Vagina (tissue), 2 donors: ENCODE measurements around the gene STH.

Source experiments
- POLR2A ChIP-seq, 2 donors: fragments of 450-650 bp; IDR thresholded peaks; one replicate each; pipeline ENCODE4 v1.6.1; 2017; ENCODE audit warnings: antibody characterized with exemption in 2 of 2, mild to moderate bottlenecking in 2 of 2, moderate library complexity in 2 of 2
- POLR2AphosphoS5 ChIP-seq, 2 donors: sonication (generic); formaldehyde crosslinking; IDR thresholded peaks; one replicate each; pipeline ENCODE4 v1.9.0; 2017; ENCODE audit warnings: antibody characterized with exemption in 2 of 2, mild to moderate bottlenecking in 2 of 2, low read depth in 1 of 2; ENCODE audit not compliant: insufficient read depth in 1 of 2
- TF ChIP-seq, protein P1 (sequence below), 3 experiments: fragments of 450-650 bp in 2 of 3; fragments of 200-600 bp in 1 of 3; sonication (generic) in 1 of 3; IDR thresholded peaks; one replicate each; pipeline ENCODE4 v1.5.1; 2017 to 2019; ENCODE audit warnings: antibody characterized with exemption in 3 of 3, mild to moderate bottlenecking in 2 of 3, moderate library complexity in 2 of 3

- TF ChIP-seq, protein P1, sequence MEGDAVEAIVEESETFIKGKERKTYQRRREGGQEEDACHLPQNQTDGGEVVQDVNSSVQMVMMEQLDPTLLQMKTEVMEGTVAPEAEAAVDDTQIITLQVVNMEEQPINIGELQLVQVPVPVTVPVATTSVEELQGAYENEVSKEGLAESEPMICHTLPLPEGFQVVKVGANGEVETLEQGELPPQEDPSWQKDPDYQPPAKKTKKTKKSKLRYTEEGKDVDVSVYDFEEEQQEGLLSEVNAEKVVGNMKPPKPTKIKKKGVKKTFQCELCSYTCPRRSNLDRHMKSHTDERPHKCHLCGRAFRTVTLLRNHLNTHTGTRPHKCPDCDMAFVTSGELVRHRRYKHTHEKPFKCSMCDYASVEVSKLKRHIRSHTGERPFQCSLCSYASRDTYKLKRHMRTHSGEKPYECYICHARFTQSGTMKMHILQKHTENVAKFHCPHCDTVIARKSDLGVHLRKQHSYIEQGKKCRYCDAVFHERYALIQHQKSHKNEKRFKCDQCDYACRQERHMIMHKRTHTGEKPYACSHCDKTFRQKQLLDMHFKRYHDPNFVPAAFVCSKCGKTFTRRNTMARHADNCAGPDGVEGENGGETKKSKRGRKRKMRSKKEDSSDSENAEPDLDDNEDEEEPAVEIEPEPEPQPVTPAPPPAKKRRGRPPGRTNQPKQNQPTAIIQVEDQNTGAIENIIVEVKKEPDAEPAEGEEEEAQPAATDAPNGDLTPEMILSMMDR (IDR thresholded peaks at IDR 0.05) = no peak
- TF ChIP-seq POLR2A (IDR thresholded peaks at IDR 0.05) = no peak
- no peak for TF ChIP-seq POLR2AphosphoS5 (IDR thresholded peaks at IDR 0.05; ENCODE audit: insufficient read depth in 1 of 2, low read depth in 1 of 2)
Measured at GRCh38 chr17:46013502-46014165, 14.6 kb downstream of the STH start.
